Thyroid gland (tissue), 4 donors: ENCODE results near the gene OR1E2.

Source experiments
- CTCF ChIP-seq, 6 experiments: fragments of 200-600 bp in 3 of 6; fragments of 450-650 bp in 3 of 6; sonication (generic) in 3 of 6; IDR thresholded peaks; one replicate each; pipeline ENCODE4 v1.5.1; 2016 to 2019; ENCODE audit warnings: antibody characterized with exemption in 6 of 6, mild to moderate bottlenecking in 2 of 6, inconsistent platforms in 1 of 6, moderate library complexity in 1 of 6
- POLR2A ChIP-seq, 2 donors: fragments of 450-650 bp; IDR thresholded peaks; one replicate each; pipeline ENCODE4 v1.6.1; 2017; ENCODE audit warnings: antibody characterized with exemption in 2 of 2, mild to moderate bottlenecking in 2 of 2, moderate library complexity in 1 of 2

- TF ChIP-seq CTCF (IDR thresholded peaks at IDR 0.05) (no peak), POLR2A (IDR thresholded peaks at IDR 0.05) (no peak)
These were observed 31.9 kb downstream of the OR1E2 start for GRCh38 chr17:3401786-3402185.
